Fibroblast of mammary gland (primary cell): ENCODE measurements around the gene POC1A.
"Not testable (repeated sequence)": the region's sequence is repeated elsewhere in the genome, so short reads cannot be mapped to it uniquely, and the experiment has no call there.

Source experiments
- DNase-seq: peaks from one replicate; pipeline ENCODE4 v3.0.0-alpha.2; 2010; ENCODE audit warnings: low read depth
- H3K4me3 ChIP-seq: 2 replicates; pipeline ENCODE4 v1.5.1; 2011; ENCODE audit warnings: low read depth, mild to moderate bottlenecking, low read length, moderate library complexity; ENCODE audit not compliant: control insufficient read depth
- CTCF ChIP-seq: conservative IDR thresholded peaks from 2 replicates; pipeline ENCODE4 v1.5.1; 2011; ENCODE audit warnings: low read depth, low read length, inconsistent platforms; ENCODE audit not compliant: control insufficient read depth, insufficient read depth

Gene POC1A

GRCh38 chr3:52172262-52172757 lies 18.1 kb upstream of the POC1A start:
- H3K4me3 ChIP-seq, result no peak overlapping the region
- no peak for TF ChIP-seq CTCF
- DNase-seq, result no peak

- peak; percentile 58 for DNase-seq
- TF ChIP-seq CTCF, result no peak
- no peak overlapping the region for H3K4me3 ChIP-seq
These were observed 17.5 kb upstream of the POC1A start for GRCh38 chr3:52171514-52172261.

- DNase-seq, H3K4me3 ChIP-seq: not testable (repeated sequence)
These were observed 16.0 kb upstream of the POC1A start for GRCh38 chr3:52170217-52170616.

- DNase-seq, result no peak
- no peak for TF ChIP-seq CTCF
- H3K4me3 ChIP-seq, result no peak overlapping the region
These were observed 13.0 kb upstream of the POC1A start for GRCh38 chr3:52167240-52167639.

- DNase-seq, result no peak
- no peak overlapping the region for H3K4me3 ChIP-seq
- no peak for TF ChIP-seq CTCF
These were observed 8.1 kb upstream of the POC1A start for GRCh38 chr3:52162250-52162872.

GRCh38 chr3:52159503-52159902 lies 5.3 kb upstream of the POC1A start:
- no peak for TF ChIP-seq CTCF
- no peak overlapping the region for H3K4me3 ChIP-seq
- DNase-seq, result no peak

- H3K4me3 ChIP-seq, result no peak overlapping the region
- no peak for DNase-seq
- TF ChIP-seq CTCF, result no peak
These were observed 1.7 kb upstream of the POC1A start for GRCh38 chr3:52155912-52156311.
